Muscle of back (tissue), 11 donors: ENCODE measurements around the gene CLN5. TPM values are rescaled to one million over a fixed set of nuclear protein-coding genes. Genes with fewer than 3 reads are reported as not detected.

ENCODE experiments used
- DNase-seq, 3 donors: peaks; one replicate each; pipeline versions ENCODE4 v3.0.0 to v3.0.0-alpha.2; 2013
- polyA plus RNA-seq, 10 donors: library from polyadenylated mRNA; unstranded; fragments of 120-200 nt; gene quantifications; one replicate each; pipeline ENCODE4 v1.2.1, GENCODE V29; 2013; ENCODE audit not compliant: insufficient read length in 10 of 10

The CLN5 gene
- polyA plus RNA-seq, 10 donors, result 15.5 to 23.3 (median 18.4) TPM

- DNase-seq, result no peak
Observed at GRCh38 chr13:77014906-77015685, 23.2 kb downstream of the CLN5 start.

- no peak for DNase-seq
Observed at GRCh38 chr13:77016251-77016812, 24.5 kb downstream of the CLN5 start.

- DNase-seq, result no peak
Observed at GRCh38 chr13:77016888-77017623, 25.2 kb downstream of the CLN5 start.

GRCh38 chr13:77019756-77020155 is 27.9 kb downstream of the CLN5 start:
- DNase-seq, result no peak

- no peak for DNase-seq
Observed at GRCh38 chr13:77022341-77022740, 30.5 kb downstream of the CLN5 start.

GRCh38 chr13:77026255-77026860 is 34.5 kb downstream of the CLN5 start:
- DNase-seq, result peak; percentile 62 to 90 (median 64)

GRCh38 chr13:77026861-77027621 is 35.2 kb downstream of the CLN5 start, which contains the start of gene FBXL3:
TSS of gene FBXL3 (minus strand) at chr13:77027159. CDS start at chr13:77021860, 5,299 bp downstream.
- peak; percentile 91 to 95 (median 93) for DNase-seq

GRCh38 chr13:77028202-77028601 is 36.3 kb downstream of the CLN5 start:
- no peak for DNase-seq

GRCh38 chr13:77029436-77029835 is 37.6 kb downstream of the CLN5 start:
- DNase-seq, result no peak

GRCh38 chr13:77031656-77032243 is 39.9 kb downstream of the CLN5 start:
- no peak for DNase-seq

GRCh38 chr13:77033717-77034302 is 41.9 kb downstream of the CLN5 start:
- no peak for DNase-seq

GRCh38 chr13:77034881-77035280 is 43.0 kb downstream of the CLN5 start:
- DNase-seq, result peak in 1 of 3 donors; percentile 7

GRCh38 chr13:77036279-77036678 is 44.4 kb downstream of the CLN5 start:
- no peak for DNase-seq

GRCh38 chr13:77038907-77039480 is 47.1 kb downstream of the CLN5 start:
- no peak for DNase-seq

GRCh38 chr13:77040076-77040475 is 48.2 kb downstream of the CLN5 start:
- no peak for DNase-seq

GRCh38 chr13:77040835-77041234 is 49.0 kb downstream of the CLN5 start:
- no peak for DNase-seq

- no peak for DNase-seq
Observed at GRCh38 chr13:77042566-77043177, 50.8 kb downstream of the CLN5 start.

GRCh38 chr13:77047649-77048343 is 55.9 kb downstream of the CLN5 start:
- DNase-seq, result no peak

- DNase-seq, result no peak
Observed at GRCh38 chr13:77048681-77049080, 56.8 kb downstream of the CLN5 start.
